ENCODE measurements around the gene PPP2R2C.

Gene PPP2R2C

GRCh38 chr4:6422866-6423265, 49.5 kb downstream of the PPP2R2C start:
- CTCF ChIA-PET, result no interaction called here
- H3K27ac ChIP-seq, result no peak overlapping the region
- TF ChIP-seq CTCF (conservative IDR thresholded peaks at IDR 0.05; ENCODE audit: low read depth), result no peak
- POLR2A ChIA-PET (ENCODE audit: low non-redundant PET), result no interaction called here
- DNase-seq (ENCODE audit: low spot score), result no peak

DNA sequence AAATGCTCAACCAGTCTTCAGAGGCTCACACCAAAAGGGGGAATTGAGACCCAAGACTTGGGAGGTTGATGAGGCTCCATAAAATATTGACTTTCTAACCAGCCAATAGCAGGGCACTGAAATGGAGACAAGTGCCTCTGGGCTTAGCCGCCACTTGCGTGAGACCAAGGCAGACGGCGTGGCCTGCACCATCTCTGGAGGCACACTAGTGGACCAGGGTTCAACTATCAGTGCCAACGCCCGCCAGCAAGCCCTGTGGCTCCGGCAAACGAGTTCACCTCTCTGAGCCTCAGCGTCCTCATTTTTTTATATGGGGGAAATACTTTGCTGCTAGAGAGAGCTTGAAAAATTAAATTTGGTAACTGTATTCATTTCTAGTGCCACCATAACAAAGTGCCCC, 50.3 kb downstream of the PPP2R2C start:
- TF ChIP-seq CTCF (conservative IDR thresholded peaks at IDR 0.05; ENCODE audit: low read depth), result no peak
- no peak overlapping the region for H3K27ac ChIP-seq
- no peak for DNase-seq (ENCODE audit: low spot score)
- POLR2A ChIA-PET (ENCODE audit: low non-redundant PET), result no interaction called here
- CTCF ChIA-PET, result no interaction called here

DNA sequence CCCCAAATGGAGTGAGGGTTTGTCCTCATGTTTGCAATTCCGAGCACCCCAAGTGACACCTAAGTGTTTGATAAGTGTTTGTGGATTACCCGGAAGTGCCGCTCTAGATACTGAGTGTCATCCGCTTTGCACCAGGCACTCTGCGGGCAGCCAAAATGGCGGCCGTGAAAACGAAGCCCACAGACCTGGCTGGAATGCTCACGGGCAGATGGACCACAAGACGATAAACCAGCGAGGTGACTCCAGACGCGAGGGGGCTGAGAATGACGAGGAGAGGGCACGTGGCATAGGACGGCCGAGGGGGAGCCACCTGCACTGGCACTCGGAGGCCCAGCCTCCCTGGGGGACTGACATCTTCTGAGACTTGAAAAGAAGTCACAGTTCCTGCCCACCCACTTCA, 51.0 kb downstream of the PPP2R2C start:
- ChIA-PET CTCF (no interaction called here), POLR2A (ENCODE audit: low non-redundant PET) (no interaction called here)
- no peak for DNase-seq (ENCODE audit: low spot score)
- H3K27ac ChIP-seq, result no peak overlapping the region
- no peak for TF ChIP-seq CTCF (conservative IDR thresholded peaks at IDR 0.05; ENCODE audit: low read depth)

- no peak overlapping the region for H3K27ac ChIP-seq
- DNase-seq (ENCODE audit: low spot score), result no peak
- CTCF ChIA-PET, result no interaction called here
- TF ChIP-seq CTCF (conservative IDR thresholded peaks at IDR 0.05; ENCODE audit: low read depth), result no peak
- POLR2A ChIA-PET (ENCODE audit: low non-redundant PET), result no interaction called here
These were observed 51.4 kb downstream of the PPP2R2C start for GRCh38 chr4:6420972-6421371.

DNA sequence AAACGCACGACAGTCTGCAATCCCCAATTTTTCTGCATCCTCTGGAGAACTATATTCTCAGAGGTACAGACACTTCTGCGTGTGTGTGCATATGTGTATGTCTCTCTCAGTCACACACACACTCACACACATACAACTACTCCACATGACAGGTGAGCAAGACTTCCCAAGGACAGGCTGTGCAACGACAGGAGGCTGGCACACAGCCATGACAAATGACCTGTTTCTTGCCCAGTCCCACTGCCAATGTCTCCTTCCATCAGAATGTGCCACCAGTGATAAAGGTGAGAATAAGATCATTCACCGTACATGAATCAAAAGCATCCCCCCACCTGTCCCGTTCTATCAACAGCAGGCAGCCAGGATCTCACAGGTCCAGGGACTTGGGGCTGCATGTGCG, 52.4 kb downstream of the PPP2R2C start:
- H3K27ac ChIP-seq, result no peak overlapping the region
- ChIA-PET CTCF (no interaction called here), POLR2A (ENCODE audit: low non-redundant PET) (no interaction called here)
- no peak for DNase-seq (ENCODE audit: low spot score)
- no peak for TF ChIP-seq CTCF (conservative IDR thresholded peaks at IDR 0.05; ENCODE audit: low read depth)

GRCh38 chr4:6419452-6420028, 52.9 kb downstream of the PPP2R2C start:
- CTCF ChIA-PET, result interaction anchor here (0.6 kb wide), 1 partner anchor 206 kb away, joined by 3 read pairs; no protein-coding TSS in a partner anchor

More at GRCh38 chr4:6419452-6420028, 52.9 kb downstream of the PPP2R2C start:
- no peak for TF ChIP-seq CTCF (conservative IDR thresholded peaks at IDR 0.05; ENCODE audit: low read depth)
- DNase-seq (ENCODE audit: low spot score), result no peak
- H3K27ac ChIP-seq, result no peak overlapping the region
- POLR2A ChIA-PET (ENCODE audit: low non-redundant PET), result no interaction called here

All from RWPE1 (cell line).